Amniotic stem cell (primary cell): ENCODE results near the gene ERVK3-1.
"Not testable (repeated sequence)": the region's sequence is repeated elsewhere in the genome, so short reads cannot be mapped to it uniquely, and the experiment has no call there.

Experiments
- DNase-seq: peaks from one replicate; lab custom pipeline; 2025; lab: John Stamatoyannopoulos, UW

The ERVK3-1 gene

DNA sequence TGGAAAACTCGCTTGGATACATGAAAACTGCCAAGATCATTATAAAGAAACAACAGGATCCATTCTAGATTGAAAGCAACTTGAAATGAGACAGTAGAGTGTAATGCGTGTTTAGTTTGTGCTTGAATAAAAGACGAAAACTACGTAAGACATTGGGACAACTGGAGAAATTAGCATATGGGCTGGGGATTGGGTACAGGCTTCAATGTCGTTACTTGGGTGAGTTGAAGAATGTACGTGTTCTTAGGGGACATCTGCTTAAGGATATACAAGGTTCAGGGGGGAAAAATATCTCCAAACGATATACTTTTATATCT lies 471 bp upstream of the ERVK3-1 start:
- no peak for DNase-seq

DNA sequence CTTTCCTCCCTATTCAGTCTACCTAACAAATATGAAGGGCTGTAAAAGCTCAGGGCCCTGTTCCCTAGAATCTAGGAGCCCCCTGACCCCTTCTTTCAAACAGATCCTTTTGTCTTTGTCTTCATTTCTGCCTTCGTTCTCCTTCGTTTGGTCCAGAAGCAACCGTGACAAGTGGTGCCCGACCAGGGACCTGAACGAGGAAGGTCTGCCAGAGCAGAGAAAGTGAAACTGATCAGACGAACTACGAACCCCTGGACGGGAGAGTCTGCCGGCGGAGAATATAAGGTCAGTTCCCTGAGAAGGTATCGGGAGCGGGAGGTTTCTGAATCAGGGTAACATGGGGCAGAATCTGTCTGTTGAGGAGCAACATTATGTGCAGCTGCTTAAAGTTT lies 751 bp downstream of the ERVK3-1 start:
- DNase-seq = no peak

DNA sequence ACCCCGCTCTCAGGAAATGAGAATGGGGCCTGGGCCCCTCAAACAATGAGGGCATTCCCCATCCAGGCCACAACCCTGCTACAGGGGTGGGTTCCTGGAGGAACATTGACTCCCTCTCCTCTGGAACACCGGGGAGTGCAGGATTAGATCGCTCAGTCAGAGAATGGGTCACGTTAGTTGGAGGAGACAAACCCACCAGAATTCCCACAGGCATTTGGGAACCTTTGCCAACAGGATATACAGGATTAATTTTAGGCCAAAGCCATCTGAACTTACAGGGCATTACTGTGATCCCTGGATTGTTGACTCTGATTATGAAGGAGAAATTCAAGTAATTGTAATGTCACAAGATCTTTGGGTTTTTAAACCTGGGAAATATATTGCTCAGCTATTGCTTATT lies 2.6 kb downstream of the ERVK3-1 start:
- DNase-seq = no peak

DNA sequence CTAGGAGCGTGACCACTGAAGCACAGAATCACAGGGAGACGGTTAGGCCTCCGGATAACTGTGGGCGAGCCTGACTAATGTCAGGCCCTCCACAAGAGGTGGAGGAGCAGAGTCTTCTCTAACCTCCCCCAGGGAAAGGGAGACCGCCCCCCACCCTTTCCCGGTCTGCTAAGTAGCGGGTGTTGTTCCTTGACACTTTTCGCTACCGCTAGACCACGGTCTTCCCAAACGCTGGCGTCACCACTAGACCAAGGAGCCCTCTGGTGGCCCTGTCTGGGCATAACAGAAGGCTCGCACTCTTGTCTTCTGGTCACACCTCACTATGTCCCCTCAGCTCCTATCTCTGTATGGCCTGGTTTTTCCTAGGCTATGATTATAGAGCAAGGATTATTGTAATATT lies 5.5 kb downstream of the ERVK3-1 start:
- DNase-seq = not testable (repeated sequence)

DNA sequence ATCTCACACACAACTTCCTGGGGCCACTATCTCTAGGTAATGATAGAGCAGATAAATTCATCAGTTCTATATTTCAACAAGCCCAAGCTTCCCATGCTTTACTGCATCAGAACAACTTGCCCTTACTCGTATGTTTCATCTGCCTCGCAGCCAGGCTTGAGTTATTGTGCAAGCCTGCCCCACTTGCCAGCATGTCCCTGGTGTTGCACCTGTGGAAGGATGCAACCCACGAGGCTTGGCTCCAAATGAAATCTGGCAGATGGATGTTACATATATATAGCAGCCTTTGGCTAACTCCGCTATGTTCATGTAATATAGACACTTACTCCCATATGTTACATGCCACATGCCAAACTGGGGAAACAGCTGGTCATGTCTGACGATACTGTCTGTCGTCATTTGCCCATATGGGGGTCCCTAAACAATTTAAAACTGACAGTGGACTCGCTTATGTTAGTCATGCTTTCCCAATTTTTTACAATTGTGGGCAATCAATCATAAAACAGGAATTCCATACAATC lies 6.2 kb downstream of the ERVK3-1 start:
- DNase-seq = no peak

DNA sequence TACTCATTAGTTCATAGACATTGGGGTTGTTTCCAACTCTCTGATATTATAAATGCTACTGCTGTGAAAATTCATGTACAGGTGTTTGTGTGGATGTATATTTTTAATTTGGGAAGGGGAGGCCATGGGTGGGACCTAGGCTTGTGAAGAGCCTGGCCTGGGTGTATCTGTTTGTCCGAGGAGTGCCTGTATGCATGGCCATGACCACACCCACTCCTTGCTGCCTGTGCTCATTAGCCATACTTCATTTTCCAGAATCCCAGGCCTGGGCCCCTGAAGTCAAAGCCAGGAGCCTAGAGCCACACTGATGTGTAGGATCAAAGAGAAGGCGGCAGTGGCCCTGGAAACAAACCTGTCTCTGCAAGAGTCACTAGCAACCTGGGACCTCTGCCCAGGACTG lies 10.4 kb downstream of the ERVK3-1 start:
- no peak for DNase-seq

DNA sequence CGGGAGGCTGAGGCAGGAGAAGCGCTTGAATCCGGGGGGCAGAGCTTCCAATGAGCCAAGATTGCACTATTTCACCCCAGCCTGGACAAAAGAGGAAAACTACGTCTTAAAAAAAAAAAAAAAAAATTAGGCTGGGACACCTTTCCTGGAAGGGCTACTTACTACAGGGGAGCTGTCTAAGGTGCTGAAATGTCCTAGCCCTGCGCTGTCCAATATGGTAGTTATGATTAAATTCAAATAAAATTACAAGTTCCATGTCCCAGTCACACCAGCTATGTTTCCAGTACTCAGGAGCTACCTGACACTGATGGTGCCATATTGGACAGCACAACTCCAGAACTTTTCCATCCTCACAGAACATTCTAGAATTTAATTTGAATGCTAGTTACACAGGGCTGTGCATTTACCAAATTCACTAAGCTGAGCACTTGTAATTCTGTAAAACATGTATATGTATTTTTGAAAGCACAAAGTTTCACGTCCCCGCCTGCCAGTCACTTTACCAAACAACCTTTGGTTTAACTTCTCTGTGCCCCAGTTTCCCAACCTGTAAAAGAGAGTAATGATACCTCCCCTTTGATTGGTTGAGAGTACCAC lies 12.4 kb downstream of the ERVK3-1 start:
- DNase-seq = peak; percentile 19

DNA sequence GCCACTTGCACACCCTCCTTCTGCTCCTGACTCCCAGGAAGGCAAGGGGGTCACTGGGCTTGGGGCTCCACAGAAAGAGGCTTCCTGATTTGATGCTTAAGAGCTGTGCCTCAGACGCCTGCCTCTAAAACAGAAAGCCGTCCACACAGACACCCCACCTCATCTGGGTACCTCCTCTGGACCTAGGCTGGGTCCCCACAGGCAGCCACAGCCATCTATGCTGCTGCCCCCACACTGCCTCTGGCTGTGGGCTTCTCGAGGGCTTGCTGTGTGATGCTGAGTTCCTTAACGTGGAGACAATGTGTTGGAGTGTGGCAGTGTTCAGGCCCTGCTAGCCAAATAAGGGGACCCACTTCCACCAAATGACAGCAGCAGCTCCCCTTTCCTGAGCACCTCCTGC lies 13.1 kb downstream of the ERVK3-1 start:
- no peak for DNase-seq

DNA sequence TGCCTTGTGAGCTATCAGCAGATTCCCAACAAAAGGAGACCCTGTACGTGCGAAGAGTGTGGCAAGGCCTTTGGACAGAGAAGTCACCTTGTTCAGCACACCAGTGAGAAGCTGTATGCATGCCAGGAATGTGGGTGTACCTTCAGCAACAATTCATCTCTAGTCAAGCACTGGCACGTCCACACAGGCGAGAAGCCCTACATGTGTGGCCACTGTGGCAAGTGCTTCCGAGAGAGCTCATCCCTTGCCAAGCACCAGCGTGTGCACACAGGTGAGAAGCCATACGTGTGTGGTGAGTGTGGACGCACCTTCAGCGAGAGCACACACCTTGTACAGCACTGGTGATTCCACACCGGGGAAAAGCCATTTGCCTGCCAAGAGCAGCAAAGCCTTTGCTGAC lies 14.1 kb downstream of the ERVK3-1 start:
- no peak for DNase-seq

DNA sequence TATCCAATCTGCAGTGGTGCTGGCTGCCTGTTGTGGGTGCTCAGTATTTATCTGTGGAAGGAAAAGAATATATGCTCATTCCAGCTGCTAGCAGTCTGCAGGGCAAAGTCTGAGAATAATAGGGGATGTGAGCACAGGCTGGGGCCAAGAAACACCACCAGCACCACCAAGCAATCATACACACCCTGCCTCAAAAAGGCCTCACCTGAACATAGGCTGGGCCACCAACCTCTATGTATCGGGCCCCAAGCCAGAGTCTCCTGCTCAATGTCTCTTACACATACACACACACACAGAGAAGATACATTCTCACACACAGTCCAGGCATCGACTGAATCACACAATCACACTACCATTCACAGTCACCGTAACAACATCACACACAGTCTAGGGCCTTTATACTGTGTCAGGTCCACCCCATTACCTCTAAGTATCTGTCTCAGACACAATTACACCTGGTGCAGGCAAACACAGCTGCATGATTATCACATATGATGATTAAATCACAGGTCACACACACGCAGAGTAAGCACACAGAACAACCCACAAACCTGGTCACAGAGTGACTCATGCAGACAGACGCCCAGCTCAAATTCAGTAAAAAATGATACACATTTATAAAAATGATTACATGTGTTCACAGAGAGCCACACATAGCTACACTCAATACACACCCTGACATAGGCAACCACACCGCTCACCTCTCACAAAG lies 20.3 kb downstream of the ERVK3-1 start:
- no peak for DNase-seq

DNA sequence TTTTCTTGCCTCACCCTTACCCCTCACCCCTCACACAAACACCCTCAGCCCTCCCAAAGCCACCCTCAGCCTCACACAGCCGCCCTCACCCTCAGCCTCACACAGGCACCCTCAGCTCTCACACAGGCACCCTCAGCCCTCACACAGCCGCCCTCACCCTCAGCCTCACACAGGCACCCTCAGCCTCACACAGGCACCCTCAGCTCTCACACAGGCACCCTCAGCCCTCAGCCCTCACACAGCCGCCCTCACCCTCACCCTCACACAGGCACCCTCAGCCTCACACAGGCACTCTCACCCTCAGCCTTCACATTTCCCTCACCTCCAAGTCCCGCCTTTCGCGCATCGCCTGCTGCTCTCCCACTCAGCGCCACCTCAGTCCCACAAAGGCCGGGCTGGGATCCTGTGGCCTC lies 21.3 kb downstream of the ERVK3-1 start:
- DNase-seq = no peak

DNA sequence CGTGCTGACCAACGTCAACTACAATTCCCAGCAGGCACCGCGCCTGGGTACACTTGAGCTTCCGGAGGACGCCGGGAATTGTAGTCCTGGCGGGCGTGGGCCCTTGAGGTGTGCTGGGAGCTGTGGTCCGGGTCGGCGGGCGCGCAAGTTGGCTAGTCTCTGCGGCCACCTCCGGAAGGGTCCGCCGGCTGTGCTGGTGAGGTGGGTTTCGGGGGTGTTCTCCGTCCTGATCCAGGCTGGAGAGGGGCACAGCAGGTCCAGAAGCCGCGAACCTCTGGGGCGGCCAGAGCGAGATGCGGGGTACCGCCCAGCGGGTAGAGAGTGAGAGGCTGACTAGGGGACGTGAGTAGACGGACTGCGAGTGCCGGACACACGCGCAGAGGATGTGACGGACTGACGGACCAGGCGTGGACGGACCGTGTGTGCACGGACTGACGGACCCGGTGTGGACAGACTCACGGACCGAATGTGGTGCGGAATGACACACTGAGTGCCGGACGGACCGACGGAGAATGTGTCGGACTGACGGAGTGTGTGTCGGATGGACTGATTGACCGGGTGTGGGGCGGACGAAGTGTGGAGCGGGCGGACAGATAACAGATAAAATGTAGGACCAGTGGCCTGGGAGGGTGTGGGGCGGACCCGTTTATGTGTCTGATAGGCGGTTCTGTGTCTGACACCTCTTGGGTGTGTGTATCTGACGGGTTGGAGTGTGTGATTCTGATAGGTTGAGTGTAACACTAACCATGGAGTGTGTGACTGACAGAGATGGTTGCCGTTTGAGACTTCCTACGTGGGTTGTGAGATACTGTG lies 21.9 kb downstream of the ERVK3-1 start, which contains the start of gene ZSCAN22:
ZSCAN22 (plus strand) TSS at position 81 of the 813 bp plus-strand sequence. CDS start 7,809 bp downstream, outside the sequence.
- peak; percentile 96 for DNase-seq

DNA sequence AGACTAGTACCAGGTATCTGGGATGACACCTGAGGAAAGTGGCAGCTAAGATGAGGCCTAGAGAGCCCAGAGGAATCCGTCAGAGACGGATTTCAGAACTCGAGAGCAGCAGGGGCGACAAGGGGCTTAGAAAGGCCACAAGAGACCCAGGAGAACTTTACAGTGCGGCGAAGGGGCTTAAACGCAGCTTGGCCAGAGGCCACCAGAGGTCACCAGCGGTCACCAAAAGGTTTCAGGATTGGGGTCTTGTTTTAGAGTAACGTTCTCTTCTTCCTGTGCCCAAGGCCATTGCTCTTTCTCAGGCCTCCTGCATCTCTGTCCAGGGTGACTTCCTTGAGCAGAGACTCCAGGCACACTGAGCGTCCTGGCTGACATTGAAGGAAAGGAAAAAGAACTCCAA lies 23.8 kb downstream of the ERVK3-1 start:
- no peak for DNase-seq

DNA sequence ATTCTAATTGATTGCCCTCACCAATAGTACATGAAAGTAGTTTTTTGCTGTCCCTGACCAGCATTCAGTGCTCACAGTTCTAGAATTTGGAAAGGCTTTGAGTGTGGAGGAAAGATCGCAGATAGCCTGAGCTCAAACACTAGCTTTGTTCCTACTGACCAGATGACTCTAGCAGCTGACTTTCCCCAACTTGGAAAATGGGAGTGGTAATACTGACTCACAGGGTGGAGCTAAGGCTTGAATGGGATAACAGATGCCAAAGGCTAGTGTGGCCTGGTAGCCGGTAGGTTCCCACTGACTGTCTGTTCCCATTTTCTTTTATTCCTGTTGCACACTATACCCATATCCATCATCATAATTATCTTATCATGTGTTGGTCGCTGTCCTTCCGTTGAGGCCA lies 25.3 kb downstream of the ERVK3-1 start:
- DNase-seq = no peak

DNA sequence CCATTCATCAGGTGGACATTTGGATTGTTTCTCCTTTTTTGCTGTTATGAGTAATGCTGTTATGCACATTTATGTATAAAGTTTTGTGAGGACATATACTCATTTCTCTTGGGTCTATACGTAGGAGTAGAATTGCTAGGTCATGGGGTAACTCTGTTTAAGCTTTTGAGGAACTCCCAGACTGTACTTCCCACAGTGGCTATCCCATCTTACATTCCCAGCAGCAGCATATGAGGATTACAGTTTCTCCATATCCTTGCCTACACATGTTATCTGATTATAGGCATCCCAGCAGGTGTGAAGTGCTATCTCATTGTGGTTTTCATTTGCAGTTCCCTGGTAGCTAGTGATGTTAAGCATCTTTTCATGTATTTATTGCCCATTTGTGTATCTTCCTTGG lies 27.5 kb downstream of the ERVK3-1 start:
- no peak for DNase-seq

DNA sequence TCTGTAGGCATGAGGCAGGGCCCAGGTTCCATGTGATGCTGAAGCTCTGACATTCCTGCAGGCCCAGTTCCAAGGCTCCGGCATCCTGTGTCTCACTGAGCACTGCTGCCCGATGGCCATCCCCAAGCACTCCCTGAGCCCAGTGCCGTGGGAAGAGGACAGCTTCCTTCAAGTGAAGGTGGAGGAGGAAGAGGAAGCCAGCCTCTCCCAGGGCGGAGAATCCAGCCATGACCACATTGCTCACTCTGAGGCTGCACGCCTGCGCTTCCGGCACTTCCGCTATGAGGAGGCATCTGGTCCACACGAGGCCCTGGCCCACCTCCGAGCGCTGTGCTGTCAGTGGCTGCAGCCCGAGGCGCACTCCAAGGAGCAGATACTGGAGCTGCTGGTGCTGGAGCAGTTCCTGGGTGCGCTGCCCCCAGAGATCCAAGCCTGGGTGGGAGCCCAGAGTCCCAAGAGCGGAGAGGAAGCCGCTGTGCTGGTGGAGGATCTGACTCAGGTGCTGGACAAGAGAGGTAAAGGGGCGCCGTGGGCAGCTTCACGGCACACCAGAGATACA lies 29.6 kb downstream of the ERVK3-1 start:
- DNase-seq = no peak

DNA sequence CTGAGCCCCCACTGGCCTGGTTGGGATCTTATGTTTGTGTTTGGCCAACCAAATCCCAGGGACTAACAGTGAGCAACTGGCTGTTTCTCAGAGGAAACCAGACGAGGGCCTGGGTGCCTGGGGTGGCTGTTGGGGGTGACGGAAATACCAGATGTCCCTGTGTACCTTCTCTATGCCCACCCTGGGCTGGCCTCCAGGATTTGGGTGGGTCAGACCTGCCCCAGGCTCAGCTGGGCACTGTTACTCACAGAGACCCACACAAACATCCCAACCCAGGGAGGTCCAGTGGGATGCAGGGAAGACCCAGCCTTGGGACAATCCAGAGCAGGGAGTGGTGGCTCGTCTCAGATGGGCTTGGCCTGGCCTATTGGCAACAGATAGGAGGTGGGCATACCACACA lies 30.5 kb downstream of the ERVK3-1 start:
- DNase-seq = no peak

DNA sequence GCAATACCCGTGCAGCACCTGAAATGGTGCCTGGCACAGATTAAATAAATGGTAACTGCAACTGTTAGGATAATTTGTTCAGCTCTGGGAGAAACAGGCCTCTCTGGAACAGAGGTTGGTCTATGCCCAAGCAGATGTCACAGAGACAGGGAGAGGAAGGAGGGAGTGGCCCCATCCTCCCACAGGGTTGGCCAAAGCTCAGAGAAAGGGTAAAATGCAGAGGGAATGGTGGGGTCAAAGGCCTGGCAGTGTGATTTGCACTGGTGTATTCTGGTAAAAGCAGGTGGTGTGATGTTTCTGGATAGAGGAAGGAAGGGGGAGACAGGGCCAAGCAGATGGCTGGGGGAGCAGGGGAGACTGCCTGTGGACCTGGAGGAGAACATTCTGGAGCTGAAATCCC lies 31.0 kb downstream of the ERVK3-1 start:
- no peak for DNase-seq

DNA sequence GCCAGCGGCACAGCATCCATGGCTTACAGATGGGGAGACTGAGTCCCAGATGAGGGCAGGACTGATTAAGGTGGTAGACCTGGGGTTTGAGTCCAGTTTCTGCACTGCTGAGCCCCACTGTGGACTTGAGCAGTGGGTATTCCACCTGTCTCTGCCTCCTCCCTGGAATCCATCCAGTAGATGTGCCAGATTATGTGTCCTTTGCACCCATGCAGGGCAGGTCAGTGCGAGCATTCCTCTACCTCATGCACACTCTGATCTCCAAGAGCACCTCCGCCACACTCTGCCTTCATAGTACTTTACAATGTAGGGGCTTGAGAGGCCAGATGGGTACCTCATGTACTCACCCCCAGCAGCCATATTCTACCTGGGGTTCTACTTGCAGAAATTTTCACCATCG lies 31.6 kb downstream of the ERVK3-1 start:
- DNase-seq = no peak

DNA sequence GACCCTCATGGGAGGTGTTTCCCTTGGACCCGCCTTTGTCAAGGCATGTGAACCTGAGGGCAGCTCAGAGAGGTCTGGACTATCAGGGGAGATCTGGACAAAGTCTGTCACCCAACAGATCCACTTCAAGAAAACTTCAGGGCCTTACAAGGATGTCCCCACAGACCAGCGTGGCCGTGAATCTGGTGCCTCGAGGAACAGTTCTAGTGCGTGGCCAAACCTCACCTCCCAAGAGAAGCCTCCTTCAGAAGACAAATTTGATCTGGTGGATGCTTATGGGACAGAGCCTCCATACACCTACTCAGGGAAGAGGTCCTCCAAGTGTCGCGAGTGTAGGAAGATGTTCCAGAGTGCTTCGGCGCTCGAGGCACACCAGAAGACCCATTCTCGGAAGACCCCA lies 33.2 kb downstream of the ERVK3-1 start:
- no peak for DNase-seq

DNA sequence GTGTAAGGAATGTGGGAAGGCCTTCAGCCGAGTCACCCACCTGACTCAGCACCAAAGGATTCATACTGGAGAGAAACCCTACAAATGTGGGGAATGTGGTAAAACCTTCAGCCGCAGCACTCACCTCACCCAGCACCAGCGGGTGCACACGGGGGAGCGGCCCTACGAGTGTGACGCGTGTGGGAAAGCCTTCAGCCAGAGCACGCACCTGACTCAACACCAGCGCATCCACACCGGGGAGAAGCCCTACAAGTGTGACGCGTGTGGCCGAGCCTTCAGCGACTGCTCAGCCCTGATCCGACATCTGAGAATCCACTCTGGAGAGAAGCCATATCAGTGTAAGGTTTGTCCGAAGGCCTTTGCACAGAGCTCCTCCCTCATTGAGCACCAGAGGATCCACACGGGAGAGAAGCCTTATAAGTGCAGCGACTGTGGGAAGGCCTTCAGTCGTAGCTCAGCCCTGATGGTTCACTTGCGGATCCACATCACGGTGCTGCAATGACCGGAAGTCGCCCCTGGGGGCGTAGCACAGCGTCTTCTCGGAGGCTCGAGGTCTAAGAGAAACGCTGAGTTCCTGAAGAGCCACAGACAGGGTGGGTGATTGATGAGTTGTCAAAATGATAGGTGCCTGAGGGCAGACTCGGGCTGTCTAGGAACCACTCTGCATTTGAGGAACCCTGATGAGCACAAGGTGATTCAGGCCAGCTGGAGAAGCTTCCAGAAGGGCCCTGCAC lies 33.8 kb downstream of the ERVK3-1 start:
- no peak for DNase-seq

DNA sequence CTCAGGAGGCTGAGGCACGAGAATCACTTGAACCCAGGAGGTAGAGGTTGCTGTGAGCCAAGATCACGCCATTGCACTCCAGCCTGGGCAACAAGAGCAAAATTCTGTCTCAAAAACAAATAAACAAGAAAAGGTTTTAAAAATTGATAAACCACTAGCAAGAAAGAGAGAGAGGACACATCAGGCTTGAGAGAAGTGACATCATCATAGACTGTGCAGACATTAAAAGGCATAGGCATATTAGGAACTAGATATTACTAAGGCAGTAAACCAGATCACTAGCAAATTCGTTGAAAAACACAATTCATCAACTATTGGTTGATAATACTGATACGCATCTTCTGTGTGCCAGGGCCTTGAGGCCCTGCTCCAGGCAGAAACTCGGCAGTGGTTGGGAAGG lies 40.4 kb downstream of the ERVK3-1 start:
- DNase-seq = no peak
